ENCODE data around the gene BICDL1. TPM values are rescaled to one million over a fixed set of nuclear protein-coding genes. Genes with fewer than 3 reads are reported as not detected.

The BICDL1 gene
- polyA plus RNA-seq, 1 experiment = 0.02 TPM

GRCh38 chr12:119992129-119992705 lies 3.2 kb downstream of the BICDL1 start:
- no peak for TF ChIP-seq CTCF (IDR thresholded peaks at IDR 0.05; ENCODE audit: insufficient read depth, low read depth, low read length)
- ChIA-PET CTCF (no interaction called here), POLR2A (no interaction called here)
- no peak for DNase-seq (ENCODE audit: low read depth)
- no peak overlapping the region for H3K4me3 ChIP-seq (ENCODE audit: low read depth, low read length)
- no peaks in the 10 kb centered on the region for H3K36me3 ChIP-seq (ENCODE audit: control insufficient read depth, insufficient read depth, low read length)
- peaks cover 14% of the 10 kb centered on the region for H3K27me3 ChIP-seq (ENCODE audit: control insufficient read depth, insufficient read depth, low read length)

GRCh38 chr12:119994892-119995658 lies 6.0 kb downstream of the BICDL1 start:
- DNase-seq (ENCODE audit: low read depth) = no peak
- POLR2A ChIA-PET = no interaction called here
- no peak for TF ChIP-seq CTCF (IDR thresholded peaks at IDR 0.05; ENCODE audit: insufficient read depth, low read depth, low read length)
- CTCF ChIA-PET = no interaction called here
- Histone ChIP-seq H3K4me3 (ENCODE audit: low read depth, low read length) (no peak overlapping the region), H3K36me3 (ENCODE audit: control insufficient read depth, insufficient read depth, low read length) (no peaks in the 10 kb centered on the region), H3K27me3 (ENCODE audit: control insufficient read depth, insufficient read depth, low read length) (peaks cover 8% of the 10 kb centered on the region)

- POLR2A ChIA-PET = no interaction called here
- Histone ChIP-seq H3K36me3 (ENCODE audit: control insufficient read depth, insufficient read depth, low read length) (no peaks in the 10 kb centered on the region), H3K27me3 (ENCODE audit: control insufficient read depth, insufficient read depth, low read length) (peaks cover 2% of the 10 kb centered on the region; the same call in 1 of the 2 replicates), H3K4me3 (ENCODE audit: low read depth, low read length) (no peak overlapping the region)
- CTCF ChIA-PET = no interaction called here
- no peak for DNase-seq (ENCODE audit: low read depth)
- TF ChIP-seq CTCF (IDR thresholded peaks at IDR 0.05; ENCODE audit: insufficient read depth, low read depth, low read length) = no peak
Observed at GRCh38 chr12:119996417-119996816, 7.4 kb downstream of the BICDL1 start.

GRCh38 chr12:119998471-119999245 lies 9.6 kb downstream of the BICDL1 start:
- no peak for TF ChIP-seq CTCF (IDR thresholded peaks at IDR 0.05; ENCODE audit: insufficient read depth, low read depth, low read length)
- Histone ChIP-seq H3K27me3 (ENCODE audit: control insufficient read depth, insufficient read depth, low read length) (peaks cover 2% of the 10 kb centered on the region; the same call in 1 of the 2 replicates), H3K36me3 (ENCODE audit: control insufficient read depth, insufficient read depth, low read length) (no peaks in the 10 kb centered on the region), H3K4me3 (ENCODE audit: low read depth, low read length) (no peak overlapping the region)
- CTCF ChIA-PET = interaction anchor here (0.7 kb wide), 1 partner anchor 9 kb away, joined by 3 read pairs; no protein-coding TSS in a partner anchor
- DNase-seq (ENCODE audit: low read depth) = no peak
- POLR2A ChIA-PET = no interaction called here

GRCh38 chr12:120000556-120000955 lies 11.5 kb downstream of the BICDL1 start:
- POLR2A ChIA-PET = no interaction called here
- no peak for TF ChIP-seq CTCF (IDR thresholded peaks at IDR 0.05; ENCODE audit: insufficient read depth, low read depth, low read length)
- H3K36me3 ChIP-seq (ENCODE audit: control insufficient read depth, insufficient read depth, low read length) = no peaks in the 10 kb centered on the region

More at GRCh38 chr12:120000556-120000955, 11.5 kb downstream of the BICDL1 start:
- no peak for DNase-seq (ENCODE audit: low read depth)
- Histone ChIP-seq H3K27me3 (ENCODE audit: control insufficient read depth, insufficient read depth, low read length) (peaks cover 2% of the 10 kb centered on the region; the same call in 1 of the 2 replicates), H3K4me3 (ENCODE audit: low read depth, low read length) (no peak overlapping the region)
- CTCF ChIA-PET = interaction anchor here (0.9 kb wide), 1 partner anchor 32 kb away, joined by 3 read pairs; no protein-coding TSS in a partner anchor
